Measurements from ENCODE around the gene UBALD1.

UBALD1 gene

DNA sequence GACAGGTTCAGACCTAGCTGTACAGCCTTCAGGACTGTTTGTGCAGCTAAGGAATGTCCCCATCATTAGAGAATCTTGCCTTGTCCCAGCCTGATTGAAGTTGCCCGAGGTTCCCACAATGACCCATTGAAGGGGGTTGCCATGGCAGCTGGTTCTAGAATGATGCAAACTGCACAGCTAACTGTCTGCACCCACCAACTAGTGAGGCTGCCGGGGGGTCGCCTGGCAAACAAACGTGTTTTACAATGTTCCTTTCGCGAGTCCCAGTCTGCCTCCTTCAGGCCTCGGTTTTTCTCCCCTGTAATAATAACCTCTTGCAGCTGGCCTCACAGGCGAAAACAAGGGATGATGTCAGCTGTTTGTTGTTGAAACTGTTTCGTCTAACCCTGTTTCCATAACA is 53.1 kb downstream of the UBALD1 start:
- TF ChIP-seq SIN3A (IDR thresholded peaks at IDR 0.05; ENCODE audit: borderline replicate concordance, insufficient read depth, low read length) (no peak), FOXP2 (optimal IDR thresholded peaks at IDR 0.05; ENCODE audit: borderline replicate concordance, extremely low read depth, extremely low read length, insufficient read depth) (no peak), REST (IDR thresholded peaks at IDR 0.05; ENCODE audit: insufficient read depth in 1 of 2, low read depth in 2 of 2, low read length in 2 of 2) (no peak), POLR2AphosphoS5 (IDR thresholded peaks at IDR 0.05; ENCODE audit: low read depth, low read length) (no peak), TAF1 (IDR thresholded peaks at IDR 0.05; ENCODE audit: borderline replicate concordance, insufficient read depth, low read length) (no peak)

Data from PFSK-1 (cell line).